ENCODE measurements around the gene ATP4A. TPM values are rescaled to one million over a fixed set of nuclear protein-coding genes. Genes with fewer than 3 reads are reported as not detected.

Gene ATP4A
- total RNA-seq, 1 donor from 2014 or later, result not detected

GRCh38 chr19:35529241-35530218 lies 33.9 kb downstream of the ATP4A start:
- H3K9me3 Mint-ChIP-seq (ENCODE audit: unreplicated experiment), result no peaks in the 10 kb centered on the region
- no peak for FAIRE-seq
- H3K9me3 ChIP-seq (ENCODE audit: insufficient read depth, low read depth, low read length), result no peaks in the 10 kb centered on the region
- no peak overlapping the region for H3K27ac ChIP-seq (ENCODE audit: low read depth, low read length)
- H3K4me2 ChIP-seq (ENCODE audit: low read length), result no peak overlapping the region
- no peaks in the 10 kb centered on the region for H3K79me2 ChIP-seq (ENCODE audit: insufficient read depth, low read length)
- no peak overlapping the region for H3K27ac Mint-ChIP-seq (ENCODE audit: unreplicated experiment)
- H3K4me1 ChIP-seq (ENCODE audit: insufficient read depth, low read length), result no peaks in the 10 kb centered on the region
- H3K4me1 Mint-ChIP-seq (ENCODE audit: low read depth, unreplicated experiment), result no peaks in the 10 kb centered on the region
- H2AFZ ChIP-seq (ENCODE audit: low read depth, low read length), result no peak overlapping the region
- peaks cover 34% of the 10 kb centered on the region for H3K27me3 Mint-ChIP-seq (ENCODE audit: low read depth, unreplicated experiment)
- peaks cover 27% of the 10 kb centered on the region for H3K27me3 ChIP-seq (ENCODE audit: insufficient read depth, low read length)
- no peak for DNase-seq (ENCODE audit: low read depth)
- no peak overlapping the region for H3K4me3 ChIP-seq (ENCODE audit: insufficient read depth, low read depth, low read length)
- H3K9ac ChIP-seq (ENCODE audit: low read length), result no peak overlapping the region
- no peak overlapping the region for H3K4me3 Mint-ChIP-seq (ENCODE audit: unreplicated experiment)
- H3K36me3 ChIP-seq (ENCODE audit: insufficient read depth, low read length), result no peaks in the 10 kb centered on the region
- TF ChIP-seq CTCF (IDR thresholded peaks at IDR 0.05; ENCODE audit: insufficient read depth, low read depth, low read length) (no peak), EZH2 (IDR thresholded peaks at IDR 0.05; ENCODE audit: insufficient read depth, low read length) (no peak)
- H3K36me3 Mint-ChIP-seq (ENCODE audit: low read depth, unreplicated experiment), result no peaks in the 10 kb centered on the region
- H4K20me1 ChIP-seq (ENCODE audit: insufficient read depth, low read length), result no peaks in the 10 kb centered on the region

GRCh38 chr19:35528218-35529038 lies 35.0 kb downstream of the ATP4A start, which contains the start of gene SBSN:
SBSN (minus strand) TSS chr19:35528311; CDS start chr19:35528281, 30 bp downstream.
- Histone ChIP-seq H3K4me3 (ENCODE audit: insufficient read depth, low read depth, low read length) (no peak within 1 kb of the TSS), H3K27ac (ENCODE audit: low read depth, low read length) (no peak within 1 kb of the TSS), H3K9me3 (ENCODE audit: insufficient read depth, low read depth, low read length) (no peaks in the 10 kb centered on the region), H3K36me3 (ENCODE audit: insufficient read depth, low read length) (no peaks in the 10 kb centered on the region), H3K27me3 (ENCODE audit: insufficient read depth, low read length) (peaks cover 18% of the 10 kb centered on the region), H3K9ac (ENCODE audit: low read length) (no peak within 1 kb of the TSS), H4K20me1 (ENCODE audit: insufficient read depth, low read length) (no peaks in the 10 kb centered on the region), H3K4me1 (ENCODE audit: insufficient read depth, low read length) (no peaks in the 10 kb centered on the region), H2AFZ (ENCODE audit: low read depth, low read length) (no peak within 1 kb of the TSS), H3K79me2 (ENCODE audit: insufficient read depth, low read length) (no peaks in the 10 kb centered on the region), H3K4me2 (ENCODE audit: low read length) (no peak within 1 kb of the TSS)
- Mint-ChIP-seq H3K4me3 (ENCODE audit: unreplicated experiment) (no peak within 1 kb of the TSS), H3K4me1 (ENCODE audit: low read depth, unreplicated experiment) (no peaks in the 10 kb centered on the region), H3K27ac (ENCODE audit: unreplicated experiment) (peak within 1 kb of the TSS; percentile 62), H3K9me3 (ENCODE audit: unreplicated experiment) (no peaks in the 10 kb centered on the region), H3K36me3 (ENCODE audit: low read depth, unreplicated experiment) (no peaks in the 10 kb centered on the region), H3K27me3 (ENCODE audit: low read depth, unreplicated experiment) (peaks cover 32% of the 10 kb centered on the region)
- FAIRE-seq (peak; percentile 23), DNase-seq (ENCODE audit: low read depth) (peak; percentile 29)
- no peak for TF ChIP-seq CTCF (IDR thresholded peaks at IDR 0.05; ENCODE audit: insufficient read depth, low read depth, low read length)
- TF ChIP-seq EZH2 (IDR thresholded peaks at IDR 0.05; ENCODE audit: insufficient read depth, low read length), result no peak
